ENCODE results near the gene EDN1. TPM values are rescaled to one million over a fixed set of nuclear protein-coding genes. Genes with fewer than 3 reads are reported as not detected.

The EDN1 gene
- total RNA-seq, 3 donors from 2014 or later (not counting 1 experiment from before 2014, with no cell fraction given): 0.63 to 1.5 (median 0.71) TPM

DNA sequence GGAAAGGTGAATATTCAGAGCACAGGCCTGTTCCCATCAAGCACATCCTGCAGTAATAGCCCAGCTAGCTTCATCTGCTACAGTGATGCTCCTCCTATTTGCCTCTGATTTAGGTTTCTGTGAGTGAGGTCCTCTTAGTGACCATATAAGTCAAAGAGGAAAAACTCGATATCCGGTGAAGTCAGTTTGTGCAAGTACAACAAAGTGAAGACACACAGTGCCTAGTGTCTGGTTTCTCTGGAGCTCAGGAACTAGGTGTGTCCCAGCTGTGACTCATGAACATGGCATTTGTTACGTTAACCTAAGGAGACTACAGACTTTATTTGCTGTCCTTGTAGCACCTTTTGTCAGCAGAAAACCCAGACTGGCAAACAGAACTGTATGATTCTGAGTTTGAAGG lies 33.9 kb downstream of the EDN1 start:
- WGBS (ENCODE audit: insufficient coverage): 88% methylated on average over 3 of the region's 3 CpGs
- peaks cover 6 to 8% of the 10 kb centered on the region in 2 donors for H3K27me3 Mint-ChIP-seq (ENCODE audit: low read depth in 2 of 2)
- no peak overlapping the region for H3K27ac Mint-ChIP-seq

DNA sequence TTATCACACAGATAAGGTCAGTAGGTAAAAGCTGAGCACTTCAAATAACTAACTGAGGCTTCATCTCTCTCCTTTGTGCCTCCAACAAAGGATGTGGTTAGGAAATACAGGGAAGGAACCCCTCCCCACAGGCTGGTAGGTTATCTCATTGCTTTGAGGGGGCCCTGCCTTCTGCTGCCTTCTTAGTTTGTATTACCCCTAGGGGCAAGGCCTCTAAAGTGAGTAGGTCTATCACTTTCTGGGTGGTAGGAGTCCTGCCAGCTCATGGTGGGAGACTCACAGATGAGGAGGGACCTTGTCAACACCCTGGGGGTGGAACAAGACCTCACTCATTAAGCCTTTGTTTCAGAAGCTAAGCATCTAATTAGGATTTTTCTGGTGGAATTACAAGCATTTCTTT lies 34.6 kb downstream of the EDN1 start:
- Histone ChIP-seq H3K27ac (ENCODE audit: low read length) (no peak overlapping the region), H3K27me3 (ENCODE audit: control insufficient read depth, insufficient read depth, low read length) (no peaks in the 10 kb centered on the region), H3K36me3 (ENCODE audit: control insufficient read depth, insufficient read depth, low read length) (no peaks in the 10 kb centered on the region), H3K4me1 (ENCODE audit: control insufficient read depth, insufficient read depth, low read length) (no peaks in the 10 kb centered on the region), H3K9me3 (ENCODE audit: control insufficient read depth, insufficient read depth, low read length) (no peaks in the 10 kb centered on the region), H3K4me3 (ENCODE audit: low read length) (no peak overlapping the region)
- Mint-ChIP-seq H3K4me1 (peaks cover 0 to 6% of the 10 kb centered on the region in 2 donors), H3K4me3 (no peak overlapping the region), H3K27ac (no peak overlapping the region), H3K9me3 (no peaks in the 10 kb centered on the region), H3K36me3 (no peaks in the 10 kb centered on the region), H3K27me3 (ENCODE audit: low read depth in 2 of 2) (peaks cover 6 to 8% of the 10 kb centered on the region in 2 donors)
- DNase-seq (no peak), ATAC-seq (no peak)
- intact Hi-C loops (cut with micrococcal nuclease): no loop called here
- TF ChIP-seq, protein P1, sequence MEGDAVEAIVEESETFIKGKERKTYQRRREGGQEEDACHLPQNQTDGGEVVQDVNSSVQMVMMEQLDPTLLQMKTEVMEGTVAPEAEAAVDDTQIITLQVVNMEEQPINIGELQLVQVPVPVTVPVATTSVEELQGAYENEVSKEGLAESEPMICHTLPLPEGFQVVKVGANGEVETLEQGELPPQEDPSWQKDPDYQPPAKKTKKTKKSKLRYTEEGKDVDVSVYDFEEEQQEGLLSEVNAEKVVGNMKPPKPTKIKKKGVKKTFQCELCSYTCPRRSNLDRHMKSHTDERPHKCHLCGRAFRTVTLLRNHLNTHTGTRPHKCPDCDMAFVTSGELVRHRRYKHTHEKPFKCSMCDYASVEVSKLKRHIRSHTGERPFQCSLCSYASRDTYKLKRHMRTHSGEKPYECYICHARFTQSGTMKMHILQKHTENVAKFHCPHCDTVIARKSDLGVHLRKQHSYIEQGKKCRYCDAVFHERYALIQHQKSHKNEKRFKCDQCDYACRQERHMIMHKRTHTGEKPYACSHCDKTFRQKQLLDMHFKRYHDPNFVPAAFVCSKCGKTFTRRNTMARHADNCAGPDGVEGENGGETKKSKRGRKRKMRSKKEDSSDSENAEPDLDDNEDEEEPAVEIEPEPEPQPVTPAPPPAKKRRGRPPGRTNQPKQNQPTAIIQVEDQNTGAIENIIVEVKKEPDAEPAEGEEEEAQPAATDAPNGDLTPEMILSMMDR (IDR thresholded peaks at IDR 0.05): no peak

More for the DNA sequence above, 33.9 kb downstream of the EDN1 start:
- Histone ChIP-seq H3K36me3 (ENCODE audit: control insufficient read depth, insufficient read depth, low read length) (no peaks in the 10 kb centered on the region), H3K4me3 (ENCODE audit: low read length) (no peak overlapping the region), H3K27me3 (ENCODE audit: control insufficient read depth, insufficient read depth, low read length) (no peaks in the 10 kb centered on the region), H3K4me1 (ENCODE audit: control insufficient read depth, insufficient read depth, low read length) (no peaks in the 10 kb centered on the region), H3K27ac (ENCODE audit: low read length) (no peak overlapping the region), H3K9me3 (ENCODE audit: control insufficient read depth, insufficient read depth, low read length) (no peaks in the 10 kb centered on the region)
- Mint-ChIP-seq H3K4me3 (no peak overlapping the region), H3K4me1 (peaks cover 0 to 6% of the 10 kb centered on the region in 2 donors), H3K36me3 (no peaks in the 10 kb centered on the region), H3K9me3 (no peaks in the 10 kb centered on the region)
- ATAC-seq (no peak), DNase-seq (no peak)
- intact Hi-C loops (cut with micrococcal nuclease): no loop called here
- TF ChIP-seq, protein P1 (IDR thresholded peaks at IDR 0.05): no peak

DNA sequence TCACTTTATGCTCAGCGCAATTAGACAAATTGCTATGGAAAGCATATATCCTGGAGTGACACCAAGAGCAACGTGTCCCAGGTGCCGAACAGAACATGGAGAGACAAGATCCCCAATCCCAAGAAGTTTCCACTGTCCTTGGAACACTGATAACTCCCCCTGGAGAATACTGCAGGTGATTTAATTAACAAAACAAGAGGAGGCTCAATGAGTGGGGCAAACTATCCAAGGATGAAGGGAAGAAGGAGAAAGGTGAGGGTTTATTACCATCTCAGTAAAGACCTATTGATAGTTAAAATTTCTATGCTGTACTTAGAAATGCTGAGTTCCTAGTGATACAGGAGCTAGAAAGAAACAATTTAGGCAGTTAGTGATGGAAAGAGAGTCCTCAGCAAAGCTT lies 35.7 kb downstream of the EDN1 start:
- no peaks in the 10 kb centered on the region for H3K36me3 Mint-ChIP-seq
- Histone ChIP-seq H3K36me3 (ENCODE audit: control insufficient read depth, insufficient read depth, low read length) (no peaks in the 10 kb centered on the region), H3K9me3 (ENCODE audit: control insufficient read depth, insufficient read depth, low read length) (no peaks in the 10 kb centered on the region), H3K27ac (ENCODE audit: low read length) (no peak overlapping the region), H3K4me3 (ENCODE audit: low read length) (no peak overlapping the region), H3K4me1 (ENCODE audit: control insufficient read depth, insufficient read depth, low read length) (no peaks in the 10 kb centered on the region), H3K27me3 (ENCODE audit: control insufficient read depth, insufficient read depth, low read length) (no peaks in the 10 kb centered on the region)
- intact Hi-C loops (cut with micrococcal nuclease): no loop called here
- peaks cover 0 to 12% of the 10 kb centered on the region in 2 donors for H3K4me1 Mint-ChIP-seq
- no peak for DNase-seq
- TF ChIP-seq, protein P1 (IDR thresholded peaks at IDR 0.05): no peak
- WGBS (ENCODE audit: insufficient coverage): 94% methylated on average over 3 of the region's 3 CpGs
- H3K27me3 Mint-ChIP-seq (ENCODE audit: low read depth in 2 of 2): peaks cover 6 to 8% of the 10 kb centered on the region in 2 donors
- H3K27ac Mint-ChIP-seq: no peak overlapping the region
- H3K4me3 Mint-ChIP-seq: no peak overlapping the region
- ATAC-seq: no peak
- no peaks in the 10 kb centered on the region for H3K9me3 Mint-ChIP-seq

DNA sequence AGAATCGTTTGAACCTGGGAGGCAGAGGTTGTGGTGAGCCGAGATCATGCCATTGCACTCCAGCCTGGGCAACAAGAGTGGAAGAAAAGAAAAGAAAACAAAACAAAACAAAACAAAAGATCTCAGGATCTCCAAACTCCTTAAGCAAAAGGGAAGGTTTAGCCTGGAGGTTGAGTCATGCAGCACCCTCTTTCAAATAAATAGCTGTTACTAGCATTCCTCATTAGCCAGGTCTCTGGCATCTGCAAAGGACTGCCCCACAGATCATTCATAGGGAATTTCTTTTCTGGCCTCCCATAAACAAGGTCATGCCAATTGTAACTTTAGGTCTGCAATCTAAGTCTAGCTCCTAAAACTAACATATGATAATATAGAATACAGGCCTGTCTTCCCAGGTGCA lies 37.2 kb downstream of the EDN1 start:
- ATAC-seq (no peak), DNase-seq (no peak)
- no peaks in the 10 kb centered on the region for H3K9me3 Mint-ChIP-seq
- no peak overlapping the region for H3K4me3 Mint-ChIP-seq
- Histone ChIP-seq H3K27ac (ENCODE audit: low read length) (no peak overlapping the region), H3K9me3 (ENCODE audit: control insufficient read depth, insufficient read depth, low read length) (no peaks in the 10 kb centered on the region), H3K4me1 (ENCODE audit: control insufficient read depth, insufficient read depth, low read length) (no peaks in the 10 kb centered on the region), H3K27me3 (ENCODE audit: control insufficient read depth, insufficient read depth, low read length) (no peaks in the 10 kb centered on the region), H3K36me3 (ENCODE audit: control insufficient read depth, insufficient read depth, low read length) (no peaks in the 10 kb centered on the region), H3K4me3 (ENCODE audit: low read length) (no peak overlapping the region)
- TF ChIP-seq, protein P1 (IDR thresholded peaks at IDR 0.05): no peak
- peaks cover 0 to 15% of the 10 kb centered on the region in 2 donors for H3K4me1 Mint-ChIP-seq
- intact Hi-C loops (cut with micrococcal nuclease): no loop called here
- no peaks in the 10 kb centered on the region for H3K36me3 Mint-ChIP-seq
- no peak overlapping the region for H3K27ac Mint-ChIP-seq
- 88% methylated on average over 2 of the region's 2 CpGs for WGBS (ENCODE audit: insufficient coverage)
- peaks cover 6 to 8% of the 10 kb centered on the region in 2 donors for H3K27me3 Mint-ChIP-seq (ENCODE audit: low read depth in 2 of 2)

Measured in natural killer cell (primary cell).